GM12864 (cell line): ENCODE measurements around the gene HSD17B1.
A peak's percentile ranks its signal among the peaks of the same experiment; 100 is the strongest.

Experiments used
- DNase-seq: peaks from one replicate; pipeline ENCODE4 v3.0.0-alpha.2; 2011; ENCODE audit warnings: low read depth
- H3K4me3 ChIP-seq: 2 replicates; pipeline ENCODE4 v1.5.1; 2011; ENCODE audit warnings: mild to moderate bottlenecking, low read depth, low read length, control low read depth
- CTCF ChIP-seq: IDR thresholded peaks from 2 replicates; pipeline ENCODE4 v1.5.1; 2011; ENCODE audit warnings: low read depth, mild to moderate bottlenecking, moderate library complexity, low read length, control low read depth, inconsistent platforms; ENCODE audit errors: missing control alignments

The HSD17B1 gene

GRCh38 chr17:42531455-42532354 is 21.0 kb upstream of the HSD17B1 start:
- peak; percentile 58 for TF ChIP-seq CTCF
- no peak for DNase-seq
- peak overlapping the region; percentile 45 for H3K4me3 ChIP-seq

GRCh38 chr17:42535155-42536047 is 17.3 kb upstream of the HSD17B1 start:
- DNase-seq: no peak

GRCh38 chr17:42536048-42536371 is 16.7 kb upstream of the HSD17B1 start, which contains the start of gene NAGLU:
Gene NAGLU (plus strand): TSS chr17:42536241. CDS start chr17:42536273, 32 bp downstream.
- no peak for TF ChIP-seq CTCF
- peak within 1 kb of the TSS; percentile 60 for H3K4me3 ChIP-seq
- peak; percentile 70 for DNase-seq

More at GRCh38 chr17:42535155-42536047, 17.3 kb upstream of the HSD17B1 start:
- TF ChIP-seq CTCF: no peak
- peak overlapping the region; percentile 60 for H3K4me3 ChIP-seq

- TF ChIP-seq CTCF: no peak
- no peak for DNase-seq
- H3K4me3 ChIP-seq: peak overlapping the region; percentile 60
Observed at GRCh38 chr17:42536372-42537155, 16.2 kb upstream of the HSD17B1 start.

GRCh38 chr17:42537156-42537805 is 15.4 kb upstream of the HSD17B1 start:
- TF ChIP-seq CTCF: no peak
- DNase-seq: no peak
- H3K4me3 ChIP-seq: peak overlapping the region; percentile 60

- no peak overlapping the region for H3K4me3 ChIP-seq
- TF ChIP-seq CTCF: no peak
- no peak for DNase-seq
Observed at GRCh38 chr17:42537826-42538451, 14.8 kb upstream of the HSD17B1 start.
